HG03460 (cell line): ENCODE data around the gene GRAMD4.

Source experiments
- ATAC-seq: cut with Tn5 transposase; IDR thresholded peaks from one replicate; pipeline ENCODE4 v1.9.1; 2021; ENCODE audit not compliant: unreplicated experiment

Gene GRAMD4

DNA sequence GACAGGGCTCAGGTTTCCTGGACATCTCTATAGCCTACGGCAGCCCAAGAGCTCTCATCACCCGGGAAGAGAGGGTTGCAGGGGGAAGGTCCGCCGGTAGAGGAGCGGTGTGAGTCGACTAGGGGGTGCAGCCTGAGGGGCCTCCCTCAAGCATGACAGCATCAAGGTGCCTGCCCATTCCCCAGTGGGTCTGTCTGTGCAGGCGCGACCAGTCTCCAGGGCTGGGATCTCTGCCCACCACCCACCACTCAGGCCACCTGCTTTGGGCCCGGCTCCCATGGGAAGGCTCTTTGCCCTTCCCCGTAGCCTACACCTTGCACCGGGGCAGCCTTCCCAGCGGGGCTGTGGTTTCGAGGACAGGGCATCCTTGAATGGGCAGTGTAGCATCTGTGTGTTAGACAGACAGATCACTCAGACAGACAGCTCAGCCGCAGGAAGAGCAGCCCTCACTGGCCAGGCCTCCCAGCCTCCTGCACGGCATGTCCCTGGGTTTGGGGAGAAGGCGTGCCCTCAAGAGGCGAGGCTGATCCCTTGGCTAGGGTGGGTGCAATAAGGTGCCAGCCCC is 88.7 kb downstream of the GRAMD4 start:
- no peak for ATAC-seq

DNA sequence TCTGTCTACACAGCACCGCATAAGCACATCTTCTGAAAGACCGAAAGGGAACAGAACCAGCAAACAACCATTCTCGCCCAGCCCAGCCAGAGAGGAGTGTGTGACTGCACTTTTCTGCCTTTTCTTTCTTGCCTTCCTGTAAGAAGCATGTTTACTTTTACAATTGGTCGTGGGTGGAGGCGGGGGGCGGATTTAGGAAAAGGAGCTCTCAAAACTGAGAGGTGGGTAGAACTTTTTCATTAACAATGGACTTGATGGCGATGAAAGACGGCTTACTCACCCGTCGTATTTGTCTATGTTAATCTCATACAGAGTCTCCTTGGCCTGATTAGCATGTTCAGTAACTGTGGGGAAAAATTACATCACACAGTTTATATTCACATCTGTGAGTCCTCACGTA is 90.6 kb downstream of the GRAMD4 start:
- no peak for ATAC-seq

DNA sequence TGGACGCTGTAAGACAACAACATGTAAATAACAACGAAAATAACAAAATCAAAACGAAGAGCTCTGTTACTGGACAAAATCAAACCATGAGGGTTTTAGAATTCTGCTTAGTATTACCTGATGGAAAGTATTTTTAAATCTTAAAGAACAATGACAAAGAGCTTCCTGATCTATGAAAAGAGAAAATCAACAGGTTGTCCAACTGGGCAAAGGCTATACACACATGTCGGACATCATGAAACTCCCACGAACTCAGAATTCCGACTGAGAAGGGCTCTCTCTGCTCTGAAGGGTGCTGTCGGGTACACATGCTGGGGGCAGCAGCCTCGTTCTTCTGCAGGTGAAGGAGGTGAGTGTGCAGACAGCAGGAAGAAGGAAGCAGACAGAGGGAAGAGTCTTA is 92.1 kb downstream of the GRAMD4 start:
- no peak for ATAC-seq

DNA sequence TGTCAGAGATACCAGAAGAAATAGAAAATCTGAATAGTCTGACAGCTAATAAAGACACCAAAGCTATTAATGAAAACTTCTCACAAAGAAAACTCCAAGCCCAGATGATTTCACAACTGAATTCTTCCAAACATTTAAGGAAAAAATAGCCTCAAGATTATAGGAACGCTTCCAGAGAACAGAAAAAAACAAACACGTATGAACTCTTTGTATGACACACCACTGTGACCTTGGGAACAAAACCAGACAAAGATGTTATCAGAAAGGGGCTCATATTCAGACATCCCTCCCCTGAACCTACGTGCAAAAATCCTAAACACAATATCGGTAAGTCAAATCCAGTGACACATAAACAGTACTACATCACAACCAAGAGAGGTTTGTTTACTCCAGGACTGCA is 94.4 kb downstream of the GRAMD4 start:
- no peak for ATAC-seq

DNA sequence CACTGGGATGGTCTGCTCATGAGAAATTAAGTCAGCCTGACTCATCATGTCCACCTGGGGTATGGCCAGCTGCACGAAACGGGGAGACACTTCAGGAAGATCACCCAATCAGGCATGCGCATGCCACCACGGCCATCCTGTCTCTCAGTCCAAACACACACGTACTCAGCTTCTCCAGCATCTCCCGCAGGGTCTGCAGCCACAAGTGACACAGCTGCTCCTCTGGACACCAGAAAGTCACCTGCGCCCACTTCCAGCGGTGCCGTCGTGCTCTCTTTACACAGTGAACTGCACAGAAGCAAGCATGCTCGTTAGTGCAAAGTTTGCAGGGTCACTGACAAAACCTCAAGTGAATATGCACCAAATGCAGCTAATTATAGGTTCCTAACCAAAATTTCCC is 99.7 kb downstream of the GRAMD4 start:
- ATAC-seq: no peak

DNA sequence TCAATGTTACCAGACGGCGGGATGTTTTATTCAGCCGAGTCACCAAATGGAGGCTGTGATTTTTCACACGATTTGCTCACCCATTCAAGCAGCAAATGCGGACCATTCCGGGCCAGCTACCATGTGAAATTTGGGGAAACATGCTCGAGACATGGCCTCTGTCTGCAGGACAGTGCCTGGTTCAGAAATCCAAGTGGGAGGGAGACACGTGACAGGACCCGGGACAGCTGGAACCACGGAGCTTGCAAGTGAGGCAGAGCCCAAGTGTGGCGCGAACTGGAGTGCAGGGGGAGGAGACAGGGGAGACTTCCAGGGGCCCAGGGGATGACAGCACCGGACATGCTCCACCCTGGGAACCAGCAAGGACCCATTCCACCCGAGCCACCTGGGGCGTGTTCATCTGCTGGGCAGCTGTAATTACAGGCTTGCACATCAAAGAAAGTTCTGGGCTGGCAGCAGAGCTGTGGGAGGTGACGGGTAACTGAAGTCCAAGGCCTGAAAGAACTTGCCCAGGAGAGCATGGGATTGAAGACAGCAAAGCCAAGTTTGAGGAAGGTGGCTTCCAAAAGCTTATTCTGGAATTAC is 101.4 kb downstream of the GRAMD4 start:
- no peak for ATAC-seq

DNA sequence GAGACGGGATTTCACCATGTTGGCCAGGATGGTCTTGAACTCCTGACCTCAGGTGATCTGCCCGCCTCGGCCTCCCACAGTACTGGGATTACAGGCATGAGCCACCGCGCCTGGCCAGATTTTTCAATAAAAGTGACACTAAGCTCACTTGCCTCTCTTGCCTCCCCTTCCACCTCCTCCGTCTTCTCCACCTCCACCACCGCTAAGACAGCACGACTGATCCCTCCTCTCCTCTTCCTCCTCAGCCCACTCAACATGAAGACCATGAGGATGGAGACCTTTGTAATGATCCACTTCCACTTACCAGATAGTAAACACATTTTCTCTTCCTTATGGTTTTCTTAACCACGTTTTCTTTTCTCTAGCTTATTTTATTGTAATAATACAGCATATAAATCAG is 103.7 kb downstream of the GRAMD4 start:
- ATAC-seq: no peak

DNA sequence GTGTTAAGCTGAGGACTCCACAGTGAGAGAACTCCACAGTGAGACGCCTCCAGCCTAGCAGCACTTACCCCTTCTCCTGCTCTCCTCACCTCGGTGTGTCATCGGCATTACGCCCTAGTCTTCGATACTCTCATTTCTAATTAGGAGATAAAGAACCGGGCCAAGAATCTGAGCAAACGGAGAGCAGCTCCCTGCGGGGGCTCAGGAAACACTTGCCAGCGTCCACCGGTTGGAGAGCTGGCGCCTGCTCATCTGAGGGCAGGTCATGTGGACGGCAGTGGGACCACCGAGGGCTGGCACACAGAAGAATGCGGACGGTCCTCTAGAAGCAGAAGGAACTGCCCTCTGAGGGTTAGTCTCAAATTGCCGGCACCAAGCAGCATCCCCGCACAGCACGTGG is 104.9 kb downstream of the GRAMD4 start:
- ATAC-seq: no peak

DNA sequence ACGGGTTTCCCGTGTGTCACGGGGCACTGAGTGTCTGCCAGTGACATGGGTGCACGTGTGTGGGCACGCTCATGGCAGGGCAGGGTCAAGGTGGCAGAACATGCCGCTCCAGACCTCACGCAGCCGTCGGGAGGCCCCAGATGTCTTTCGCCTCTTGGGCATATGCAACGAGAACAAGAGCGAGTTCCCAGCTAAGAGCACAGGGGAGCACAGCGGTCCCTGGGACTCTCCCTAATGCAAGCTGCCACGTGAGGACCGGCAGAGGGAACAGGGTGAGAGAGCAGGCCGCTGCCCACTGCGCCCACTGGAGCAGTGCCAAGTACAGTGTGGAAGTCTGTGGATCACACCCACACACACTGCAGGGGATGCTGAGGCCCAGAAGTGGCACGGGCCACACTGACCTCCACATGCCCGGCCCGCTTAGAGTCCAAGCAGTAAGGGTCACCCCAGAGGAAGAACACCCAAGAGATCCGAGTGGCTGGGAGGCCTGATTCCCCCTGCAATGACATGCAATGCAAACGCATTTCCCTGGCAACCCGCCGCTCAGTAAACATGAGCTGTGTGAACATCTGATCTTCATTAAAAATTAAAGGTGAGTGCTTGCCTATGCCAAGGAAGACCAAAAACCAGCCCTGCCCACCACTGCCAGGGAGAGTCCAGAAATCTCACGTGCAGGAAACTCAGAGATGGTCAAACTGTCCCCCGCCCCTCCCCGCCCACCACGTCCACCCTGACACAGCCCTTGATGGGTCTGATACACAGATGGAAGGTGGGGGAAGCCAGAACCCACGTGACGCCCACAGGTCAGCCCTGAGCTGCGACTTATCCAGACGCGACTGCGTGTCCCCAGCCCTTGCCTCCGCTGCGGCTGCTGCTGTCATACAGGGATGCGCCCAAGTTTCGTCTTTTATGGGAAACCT is 106.1 kb downstream of the GRAMD4 start:
- no peak for ATAC-seq

DNA sequence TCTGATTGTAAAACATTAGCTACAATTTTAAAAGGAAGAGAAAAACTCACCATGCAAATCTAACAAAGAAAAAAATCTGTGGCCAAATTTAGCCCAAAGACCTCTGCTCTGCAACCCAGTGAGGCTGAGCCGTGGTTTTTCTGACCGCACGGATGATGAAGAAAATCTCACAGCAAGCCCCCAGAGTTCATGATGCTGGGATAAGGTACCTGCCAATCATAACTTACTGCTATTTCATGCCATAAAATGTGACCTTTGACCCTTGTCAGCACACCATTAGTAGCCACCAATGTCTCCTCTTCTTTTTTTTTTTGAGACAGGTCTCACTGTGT is 106.8 kb downstream of the GRAMD4 start:
- ATAC-seq: no peak

DNA sequence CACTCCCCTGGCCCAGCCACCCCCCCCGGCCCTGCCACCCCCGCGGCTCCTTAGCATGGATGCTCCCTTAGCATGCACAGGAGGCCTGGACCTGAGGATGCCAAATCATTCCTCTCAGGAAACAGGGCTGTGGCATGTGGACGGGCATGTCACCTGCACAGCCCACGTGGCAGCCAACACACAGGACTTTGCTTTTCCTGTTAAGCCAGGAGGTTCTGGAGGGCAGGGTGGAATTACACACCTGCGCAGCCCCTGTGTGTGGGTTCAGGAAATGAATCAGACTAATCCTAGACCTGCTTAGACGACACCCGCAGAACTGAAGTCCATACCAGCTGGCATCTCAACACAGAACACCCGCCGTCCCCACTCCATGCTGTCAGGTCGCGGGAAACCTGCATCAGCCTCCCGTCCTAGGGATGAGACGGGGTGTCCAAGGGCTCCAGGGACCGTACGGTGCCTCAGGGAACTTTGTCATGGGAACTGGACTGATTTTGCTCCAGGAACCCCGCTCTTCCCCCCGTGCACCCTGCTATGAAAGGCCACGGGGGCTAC is 107.7 kb downstream of the GRAMD4 start:
- no peak for ATAC-seq

DNA sequence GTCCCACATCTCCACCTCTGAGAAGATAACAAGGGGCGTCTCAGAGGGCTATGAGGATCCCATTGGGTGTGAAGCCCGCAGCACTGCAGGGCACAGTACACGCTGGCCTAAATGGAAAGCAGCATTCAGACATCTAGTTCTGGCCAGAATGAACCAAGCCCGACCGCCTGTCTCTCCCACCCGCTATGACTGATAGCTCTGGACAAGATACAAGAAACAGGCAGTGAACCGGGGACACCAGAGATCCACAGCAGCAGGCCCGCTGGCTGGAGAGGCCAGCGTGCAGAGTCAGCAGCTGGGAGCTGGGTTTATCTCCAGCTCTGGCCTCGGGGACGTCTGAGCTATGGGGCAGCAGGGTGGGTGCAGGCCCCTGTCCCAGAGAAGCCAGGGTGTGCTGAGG is 108.3 kb downstream of the GRAMD4 start:
- ATAC-seq: no peak
